ENCODE measurements around the gene TOR2A. TPM values are rescaled to one million over a fixed set of nuclear protein-coding genes. Genes with fewer than 3 reads are reported as not detected.
"Not testable (repeated sequence)": the region's sequence is repeated elsewhere in the genome, so short reads cannot be mapped to it uniquely, and the experiment has no call there.

The TOR2A gene
- total RNA-seq, 4 donors from 2014 or later = 5.9 to 8.9 (median 7.6) TPM

DNA sequence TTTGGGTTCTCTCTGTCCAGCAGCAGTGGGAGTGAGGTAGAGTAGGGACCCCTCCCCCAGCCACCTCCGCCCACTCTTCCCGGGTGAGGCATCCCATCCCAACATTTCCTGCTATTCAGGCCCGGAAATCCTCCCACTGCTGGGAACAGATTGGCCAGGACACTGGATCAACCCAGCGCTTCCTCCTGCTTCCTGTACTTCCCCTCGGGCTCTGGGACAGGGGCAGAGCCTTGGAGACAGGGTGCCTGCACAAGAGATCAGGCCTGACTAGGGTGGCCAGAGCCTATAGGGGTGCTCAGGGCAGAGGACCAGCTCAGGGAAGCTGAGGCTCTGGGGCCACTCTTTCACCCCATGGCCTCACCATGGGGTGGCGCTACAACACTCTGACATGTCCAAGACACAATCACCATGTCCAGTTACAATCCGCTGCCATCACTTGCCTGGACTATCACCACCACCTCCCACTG is 28.9 kb upstream of the TOR2A start:
- peak; percentile 73 for ATAC-seq
- Histone ChIP-seq H3K27ac (peak overlapping the region in 3 of 4 donors; percentile 61 to 74 (median 69)), H3K9me3 (no peaks in the 10 kb centered on the region), H3K4me1 (peaks cover 0 to 49% (median 0%) of the 10 kb centered on the region in 3 donors), H3K4me3 (no peak overlapping the region), H3K36me3 (no peaks in the 10 kb centered on the region), H3K27me3 (peaks cover 58% of the 10 kb centered on the region)
- TF ChIP-seq, protein P1, sequence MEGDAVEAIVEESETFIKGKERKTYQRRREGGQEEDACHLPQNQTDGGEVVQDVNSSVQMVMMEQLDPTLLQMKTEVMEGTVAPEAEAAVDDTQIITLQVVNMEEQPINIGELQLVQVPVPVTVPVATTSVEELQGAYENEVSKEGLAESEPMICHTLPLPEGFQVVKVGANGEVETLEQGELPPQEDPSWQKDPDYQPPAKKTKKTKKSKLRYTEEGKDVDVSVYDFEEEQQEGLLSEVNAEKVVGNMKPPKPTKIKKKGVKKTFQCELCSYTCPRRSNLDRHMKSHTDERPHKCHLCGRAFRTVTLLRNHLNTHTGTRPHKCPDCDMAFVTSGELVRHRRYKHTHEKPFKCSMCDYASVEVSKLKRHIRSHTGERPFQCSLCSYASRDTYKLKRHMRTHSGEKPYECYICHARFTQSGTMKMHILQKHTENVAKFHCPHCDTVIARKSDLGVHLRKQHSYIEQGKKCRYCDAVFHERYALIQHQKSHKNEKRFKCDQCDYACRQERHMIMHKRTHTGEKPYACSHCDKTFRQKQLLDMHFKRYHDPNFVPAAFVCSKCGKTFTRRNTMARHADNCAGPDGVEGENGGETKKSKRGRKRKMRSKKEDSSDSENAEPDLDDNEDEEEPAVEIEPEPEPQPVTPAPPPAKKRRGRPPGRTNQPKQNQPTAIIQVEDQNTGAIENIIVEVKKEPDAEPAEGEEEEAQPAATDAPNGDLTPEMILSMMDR (IDR thresholded peaks at IDR 0.05) = peak in 2 of 4 experiments; percentile 4 to 47
- TF ChIP-seq POLR2AphosphoS5 (IDR thresholded peaks at IDR 0.05) (peak; percentile 48), POLR2A (IDR thresholded peaks at IDR 0.05) (no peak), EP300 (IDR thresholded peaks at IDR 0.05) (no peak)
- WGBS, 2 donors (ENCODE audit: low coverage in 1 of 2) = 50 to 52% methylated on average over 1 to 3 of the region's 7 CpGs

DNA sequence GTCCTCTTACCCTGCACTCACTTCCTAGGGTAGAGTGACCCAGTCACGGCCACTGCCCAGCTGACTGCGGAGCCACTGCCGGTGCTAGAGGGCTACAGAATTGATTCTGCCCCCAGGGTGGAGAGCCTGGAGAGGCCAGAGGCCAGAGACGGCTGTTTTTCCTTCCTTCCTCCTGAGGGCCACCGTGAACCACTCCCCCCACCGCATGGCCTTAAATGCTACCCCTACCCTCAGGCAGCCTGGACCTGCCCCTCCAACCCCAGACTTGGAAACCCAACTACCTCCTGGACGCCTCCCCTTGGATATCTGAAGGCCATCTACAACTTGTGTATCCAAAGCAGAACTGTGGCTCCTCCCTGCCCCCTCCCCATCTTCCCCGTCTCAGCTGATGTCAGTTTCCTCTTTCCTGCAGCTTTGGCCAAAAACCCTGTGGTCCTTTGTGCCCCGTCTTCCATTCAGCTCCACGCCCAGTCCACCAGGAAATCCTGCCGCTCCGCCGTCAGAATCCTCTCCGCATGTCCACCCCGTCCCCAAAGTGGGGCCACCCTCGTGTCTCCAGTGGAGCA is 27.1 kb upstream of the TOR2A start:
- TF ChIP-seq, protein P1 (IDR thresholded peaks at IDR 0.05) = no peak
- peak; percentile 18 for TF ChIP-seq POLR2AphosphoS5 (IDR thresholded peaks at IDR 0.05)
- peaks cover 0 to 36% (median 0%) of the 10 kb centered on the region in 3 donors for H3K4me1 ChIP-seq
- no peaks in the 10 kb centered on the region for H3K36me3 ChIP-seq
- peaks cover 59% of the 10 kb centered on the region for H3K27me3 ChIP-seq
- H3K27ac ChIP-seq = peak overlapping the region in 3 of 4 donors; percentile 61 to 74 (median 69)
- H3K9me3 ChIP-seq = no peaks in the 10 kb centered on the region
- peak overlapping the region in 1 of 2 donors; percentile 16 for H3K4me3 ChIP-seq
- 26 to 30% methylated on average over 6 to 8 of the region's 16 CpGs for WGBS, 2 donors (ENCODE audit: low coverage in 1 of 2)
- ATAC-seq = peak; percentile 72

DNA sequence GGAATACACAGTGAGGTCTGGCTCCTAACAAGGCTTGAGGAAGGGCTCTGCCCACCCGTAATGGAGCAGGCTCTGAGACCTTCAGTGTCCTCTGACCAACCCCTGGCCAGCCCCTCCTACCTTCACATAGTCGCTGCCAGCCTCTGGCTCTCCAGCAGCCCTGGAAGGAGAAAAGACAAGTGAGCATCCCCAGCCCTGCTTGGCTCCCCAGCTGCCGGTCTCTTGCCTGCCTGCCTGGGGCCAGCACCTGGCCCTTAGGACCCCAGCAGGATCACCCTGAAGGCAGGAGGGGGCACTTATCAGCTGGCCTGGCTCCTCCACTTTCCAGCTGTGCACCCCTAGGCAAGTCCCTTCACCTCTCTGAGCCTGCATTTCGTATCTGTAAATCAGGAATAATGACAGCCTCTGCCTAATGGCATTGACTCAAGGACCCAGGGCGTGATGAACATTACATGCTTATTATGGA is 26.4 kb upstream of the TOR2A start:
- H3K9me3 ChIP-seq = no peaks in the 10 kb centered on the region
- no peak for TF ChIP-seq POLR2A (IDR thresholded peaks at IDR 0.05)
- TF ChIP-seq, protein P1 (IDR thresholded peaks at IDR 0.05) = no peak
- TF ChIP-seq POLR2AphosphoS5 (IDR thresholded peaks at IDR 0.05) = no peak
- no peak for TF ChIP-seq EP300 (IDR thresholded peaks at IDR 0.05)
- peak overlapping the region in 3 of 4 donors; percentile 61 to 69 (median 68) for H3K27ac ChIP-seq
- WGBS, 2 donors (ENCODE audit: low coverage in 1 of 2) = 38 to 55% methylated on average over 2 of the region's 5 CpGs
- ATAC-seq = no peak
- peaks cover 61% of the 10 kb centered on the region for H3K27me3 ChIP-seq
- H3K4me3 ChIP-seq = peak overlapping the region in 1 of 2 donors; percentile 16
- H3K4me1 ChIP-seq = peaks cover 0 to 29% (median 0%) of the 10 kb centered on the region in 3 donors
- no peaks in the 10 kb centered on the region for H3K36me3 ChIP-seq

DNA sequence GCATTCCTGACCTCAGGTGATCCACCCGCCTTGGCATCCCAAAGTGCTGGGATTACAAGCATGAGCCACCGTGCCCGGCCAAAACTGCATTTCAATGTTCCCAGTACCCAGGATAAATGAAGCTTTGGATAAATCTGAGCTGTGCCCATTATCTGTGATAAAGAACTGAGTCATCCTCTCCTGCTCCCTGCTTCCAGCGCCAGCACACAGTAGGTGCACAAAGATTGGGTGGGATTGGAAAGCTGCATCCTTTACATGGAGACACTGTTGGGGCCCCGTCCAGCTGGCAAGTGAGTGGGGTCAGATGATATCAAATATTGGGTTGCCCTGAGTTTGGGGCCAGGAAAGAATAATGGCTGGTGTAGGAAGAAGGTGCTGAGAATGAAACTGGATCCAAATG is 26.0 kb upstream of the TOR2A start:
- ATAC-seq = no peak
- Histone ChIP-seq H3K4me3 (peak overlapping the region in 1 of 2 donors; percentile 16), H3K9me3 (no peaks in the 10 kb centered on the region), H3K36me3 (no peaks in the 10 kb centered on the region), H3K4me1 (peaks cover 0 to 24% (median 0%) of the 10 kb centered on the region in 3 donors), H3K27me3 (peaks cover 66% of the 10 kb centered on the region), H3K27ac (peak overlapping the region in 2 of 4 donors; percentile 61 to 69)
- WGBS, 2 donors (ENCODE audit: low coverage in 1 of 2) = 100% methylated on average over 1 of the region's 5 CpGs; no CpG with 5 or more reads in 1 of the 2 donors
- TF ChIP-seq POLR2AphosphoS5 (IDR thresholded peaks at IDR 0.05) = no peak
- no peak for TF ChIP-seq POLR2A (IDR thresholded peaks at IDR 0.05)
- TF ChIP-seq, protein P1 (IDR thresholded peaks at IDR 0.05) = no peak
- TF ChIP-seq EP300 (IDR thresholded peaks at IDR 0.05) = no peak

DNA sequence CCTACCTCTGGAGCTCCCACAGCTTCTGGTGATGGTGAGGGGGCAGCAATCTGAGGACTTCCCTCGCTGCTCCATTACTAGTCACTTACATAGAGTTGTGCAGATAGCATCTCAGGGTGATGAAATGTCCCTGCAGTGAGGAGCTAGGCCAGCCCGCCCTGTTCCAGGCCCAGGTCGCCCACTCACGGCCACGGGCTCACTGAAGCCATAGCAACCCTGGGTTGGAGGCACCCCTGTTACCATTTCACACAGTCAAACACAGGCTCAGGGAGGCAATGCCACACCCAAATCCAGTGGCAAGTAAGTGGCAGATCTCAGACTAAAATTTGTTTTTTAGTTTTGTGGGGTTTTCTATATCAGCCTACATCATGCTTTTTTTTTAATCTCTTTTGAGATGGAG is 23.7 kb upstream of the TOR2A start:
- TF ChIP-seq EP300 (IDR thresholded peaks at IDR 0.05) = no peak
- TF ChIP-seq, protein P1 (IDR thresholded peaks at IDR 0.05) = no peak
- TF ChIP-seq POLR2A (IDR thresholded peaks at IDR 0.05) = no peak
- no peak for TF ChIP-seq POLR2AphosphoS5 (IDR thresholded peaks at IDR 0.05)
- ATAC-seq = no peak
- WGBS, 2 donors (ENCODE audit: low coverage in 1 of 2) = 89% methylated on average over 3 of the region's 5 CpGs; no CpG with 5 or more reads in 1 of the 2 donors
- peaks cover 76% of the 10 kb centered on the region for H3K27me3 ChIP-seq
- H3K4me3 ChIP-seq = no peak overlapping the region
- peaks cover 0 to 3% of the 10 kb centered on the region in 2 donors for H3K36me3 ChIP-seq
- no peak overlapping the region for H3K27ac ChIP-seq
- H3K4me1 ChIP-seq = peaks cover 0 to 41% (median 11%) of the 10 kb centered on the region in 3 donors
- H3K9me3 ChIP-seq = no peaks in the 10 kb centered on the region

DNA sequence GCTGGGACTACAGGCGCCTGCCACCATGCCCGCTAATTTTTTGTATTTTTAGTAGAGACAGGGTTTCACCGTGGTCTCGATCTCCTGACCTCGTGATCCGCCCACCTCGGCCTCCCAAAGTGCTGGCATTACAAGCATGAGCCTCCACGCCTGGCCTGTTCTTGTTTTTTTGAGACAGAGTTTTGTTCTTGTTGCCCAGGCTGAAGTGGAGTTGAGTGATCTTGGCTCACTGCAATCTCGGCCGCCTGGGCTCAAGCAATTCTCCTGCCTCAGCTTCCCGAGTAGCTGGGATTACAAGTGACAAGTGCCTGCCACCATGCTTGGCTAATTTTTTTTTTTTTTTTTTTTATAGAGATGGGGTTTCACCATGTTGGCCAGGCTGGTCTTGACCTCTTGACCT is 21.7 kb upstream of the TOR2A start:
- 87 to 89% methylated on average over 10 to 11 of the region's 11 CpGs for WGBS, 2 donors (ENCODE audit: low coverage in 1 of 2)
- H3K9me3 ChIP-seq, H3K36me3 ChIP-seq, ATAC-seq, H3K27ac ChIP-seq, H3K4me3 ChIP-seq: not testable (repeated sequence)
- peaks cover 79% of the 10 kb centered on the region for H3K27me3 ChIP-seq
- peaks cover 0 to 29% (median 12%) of the 10 kb centered on the region in 3 donors for H3K4me1 ChIP-seq

Measured in gastroesophageal sphincter (tissue), 4 donors.